Amygdala (tissue), 56 donors: ENCODE measurements around the gene ABLIM2.

Experiments
- DNase-seq, 56 donors: peaks; one replicate each; lab custom pipeline; 2025; lab: John Stamatoyannopoulos, UW

The ABLIM2 gene

GRCh38 chr4:8092282-8092681 is 66.3 kb downstream of the ABLIM2 start:
- DNase-seq: no peak

- no peak for DNase-seq
These were observed 67.8 kb downstream of the ABLIM2 start for GRCh38 chr4:8090744-8091301.

DNA sequence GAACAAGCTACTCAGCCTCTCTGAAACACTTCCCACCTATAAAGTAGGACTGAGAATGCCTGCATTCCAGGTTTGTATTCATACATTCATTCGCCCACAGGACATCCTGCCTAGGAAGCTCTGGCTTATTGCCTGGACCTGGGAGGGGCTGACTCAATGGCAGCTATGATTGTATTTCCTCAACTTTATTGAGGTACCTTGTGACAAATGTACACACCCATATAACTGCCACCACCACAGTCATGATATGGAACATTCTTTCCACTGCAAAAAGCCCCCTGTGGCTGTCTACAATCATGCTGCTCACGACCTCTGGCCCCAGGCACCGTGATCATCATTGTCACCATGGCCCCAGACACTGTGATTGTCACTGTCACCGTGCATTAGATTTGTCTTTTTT is 68.3 kb downstream of the ABLIM2 start:
- no peak for DNase-seq

- no peak for DNase-seq
These were observed 68.8 kb downstream of the ABLIM2 start for GRCh38 chr4:8089862-8090261.

GRCh38 chr4:8088966-8089491 is 69.6 kb downstream of the ABLIM2 start:
- DNase-seq: no peak

GRCh38 chr4:8087921-8088495 is 70.6 kb downstream of the ABLIM2 start:
- DNase-seq: no peak

- DNase-seq: no peak
These were observed 71.7 kb downstream of the ABLIM2 start for GRCh38 chr4:8086783-8087445.

DNA sequence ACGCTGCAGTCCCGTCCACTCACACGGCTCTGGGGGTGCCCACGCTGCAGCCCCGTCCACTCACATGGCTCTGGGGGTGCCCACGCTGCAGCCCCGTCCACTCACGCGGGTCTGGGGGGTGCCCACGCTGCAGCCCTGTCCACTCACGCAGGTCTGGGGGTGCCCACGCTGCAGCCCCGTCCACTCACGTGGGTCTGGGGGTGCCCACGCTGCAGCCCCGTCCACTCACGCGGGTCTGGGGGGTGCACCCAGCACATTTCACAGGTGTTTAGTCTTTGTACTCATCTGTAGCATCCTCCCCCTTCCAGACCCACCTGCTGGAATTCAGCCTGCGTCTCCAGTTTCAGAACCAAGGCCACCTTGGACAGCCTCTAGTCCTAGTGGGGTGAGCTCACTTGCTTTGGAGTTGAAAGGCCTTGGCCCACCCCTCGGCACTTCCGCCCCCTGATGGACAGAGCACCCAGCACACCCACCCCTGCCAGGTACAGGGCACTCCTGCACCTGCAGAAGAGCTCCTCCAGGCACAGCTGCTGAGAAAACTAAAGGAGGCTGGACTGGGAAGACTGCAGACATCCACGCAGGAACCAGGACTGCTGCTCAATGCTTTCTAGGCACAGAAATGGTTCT is 73.0 kb downstream of the ABLIM2 start:
- DNase-seq: no peak

GRCh38 chr4:8084712-8085490 is 73.7 kb downstream of the ABLIM2 start:
- no peak for DNase-seq

DNA sequence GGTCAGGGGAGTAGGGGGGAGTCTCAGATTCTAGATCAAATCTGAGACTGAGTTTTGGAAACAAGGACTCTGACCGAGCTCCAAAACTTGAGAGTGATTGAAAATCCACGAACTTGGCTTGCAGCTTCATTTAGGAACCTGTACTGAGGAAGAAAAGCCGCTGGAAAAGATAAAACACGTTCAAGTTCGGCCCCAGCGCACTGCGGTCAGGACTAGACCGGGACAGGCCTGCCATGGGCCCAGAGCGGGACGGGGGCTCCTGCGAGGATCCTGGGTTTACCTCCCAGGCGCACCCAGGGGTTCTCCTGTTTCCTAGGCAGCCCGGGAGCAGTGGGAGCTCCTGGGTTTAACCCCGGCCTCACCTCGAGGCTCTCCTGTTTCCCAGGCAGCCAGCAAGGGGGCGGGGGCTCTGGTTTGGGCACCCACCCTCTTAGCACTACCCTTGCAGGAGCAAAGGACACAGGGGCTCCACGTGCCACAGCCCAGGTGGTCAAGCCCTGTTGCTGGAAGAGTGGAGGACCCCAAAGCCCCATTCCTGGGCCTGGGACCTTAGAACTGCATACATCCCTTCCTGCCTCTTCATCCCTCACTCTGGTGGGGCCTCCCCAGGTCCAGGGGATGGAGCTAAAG is 74.5 kb downstream of the ABLIM2 start:
- no peak for DNase-seq

- no peak for DNase-seq
These were observed 75.4 kb downstream of the ABLIM2 start for GRCh38 chr4:8083086-8083825.

GRCh38 chr4:8082517-8083055 is 76.0 kb downstream of the ABLIM2 start:
- no peak for DNase-seq

DNA sequence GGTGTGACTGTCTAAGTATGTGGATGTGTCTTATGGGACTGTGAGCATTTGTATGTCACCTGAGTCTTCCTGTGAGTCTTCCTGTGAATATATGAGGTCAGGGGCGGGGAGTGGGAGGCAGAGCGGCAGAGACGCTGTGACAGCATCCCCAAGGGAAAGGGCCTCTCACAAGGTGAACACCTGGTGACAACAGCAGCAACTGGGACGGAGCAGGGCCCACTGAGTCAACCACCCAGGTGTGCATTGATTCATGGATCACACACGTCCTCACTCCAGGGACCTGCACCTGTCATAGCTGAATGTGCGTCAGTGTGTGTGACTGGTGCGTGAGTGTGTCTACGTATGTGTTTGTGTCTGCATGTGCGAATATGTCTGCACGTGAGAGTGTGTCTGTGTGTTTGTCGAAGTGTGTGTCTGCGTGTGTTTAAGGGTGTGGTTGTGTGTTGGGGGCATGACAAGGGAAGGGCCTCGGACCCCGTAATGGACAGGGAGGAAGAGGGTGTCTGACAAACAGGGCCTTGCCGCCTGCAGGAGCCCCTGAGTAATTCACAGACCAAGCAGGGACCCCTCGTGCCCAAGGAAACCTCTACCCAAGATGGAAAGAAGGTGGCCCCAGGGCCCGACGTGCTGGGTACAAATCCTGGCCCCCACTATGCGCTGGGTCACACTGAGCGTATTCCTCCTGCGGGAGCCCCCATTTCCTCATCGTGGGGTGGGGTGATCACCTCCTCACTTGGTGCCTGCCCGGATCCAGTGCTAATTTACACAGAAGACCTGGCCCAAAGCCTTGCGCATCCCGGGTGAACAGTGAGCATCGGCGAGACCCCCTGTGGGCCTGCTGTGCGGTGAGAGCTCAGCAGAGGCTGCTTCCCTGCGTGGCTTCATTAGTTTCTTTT is 76.7 kb downstream of the ABLIM2 start:
- DNase-seq: no peak

DNA sequence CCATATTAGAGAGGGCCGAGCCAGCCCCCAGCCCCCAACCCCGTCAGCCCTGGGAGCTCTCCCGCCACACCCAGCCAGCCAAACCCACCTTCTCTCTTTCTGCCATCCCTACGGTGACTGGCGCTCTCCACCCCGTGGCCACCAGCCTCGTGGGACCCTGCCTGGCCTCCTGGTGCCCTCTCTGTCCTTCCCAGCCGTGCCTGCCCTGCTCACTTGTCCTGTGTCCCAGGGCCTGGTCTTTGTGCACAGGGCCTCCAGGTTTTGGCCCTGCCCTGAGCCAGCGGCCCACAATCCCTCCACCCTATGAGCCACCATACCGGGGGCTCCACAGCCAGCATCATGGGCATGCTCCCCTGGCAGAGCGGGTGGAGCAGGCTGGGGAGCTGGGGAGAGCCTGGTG is 77.4 kb downstream of the ABLIM2 start:
- DNase-seq: no peak

GRCh38 chr4:8080754-8081065 is 77.9 kb downstream of the ABLIM2 start:
- DNase-seq: no peak

- DNase-seq: no peak
These were observed 78.5 kb downstream of the ABLIM2 start for GRCh38 chr4:8079916-8080753.
